HepG2 (cell line): Measurements from ENCODE around the gene KCNQ1OT1. TPM values are rescaled to one million over a fixed set of nuclear protein-coding genes. Genes with fewer than 3 reads are reported as not detected.

Source experiments
- ATAC-seq: fragments of 200-7000 bp; cut with Tn5 transposase; 3 replicates; pipeline ENCODE4 v1.9.1; 2020; ENCODE audit warnings: mild to moderate bottlenecking, moderate library complexity
- BruUV-seq: library from RNA; stranded (reverse); fragments of 400-500 nt; replicated peaks from 2 replicates; lab custom pipeline; 2021; lab: Mats Ljungman, UMichigan
- CTCF ChIA-PET: fragments of 300-600 bp; formaldehyde crosslinking; extraction: SDS; loops from one replicate; lab custom pipeline; 2021; ENCODE audit warnings: low total read pairs, inconsistent platforms, low intra/inter-chr PET ratio; lab: Yijun Ruan, JAX
- POLR2A ChIA-PET: fragments of 350-600 bp; sonication (Branson Sonifier 250); formaldehyde crosslinking; loops from one replicate; lab custom pipeline; 2020; ENCODE audit warnings: antibody characterized with exemption, inconsistent platforms; lab: Yijun Ruan, JAX
- DNase-seq: peaks from one replicate; pipeline ENCODE4 v3.0.0-alpha.2; 2015; ENCODE audit warnings: low spot score
- FAIRE-seq: peaks from 3 replicates; lab custom pipeline; 2011; peaks lifted over from hg19 to GRCh38; lab: Jason Lieb, UNC
- H2AFZ ChIP-seq: one replicate; pipeline ENCODE4 v1.6.1; 2011; ENCODE audit warnings: low read length, inconsistent platforms
- H3K27ac ChIP-seq: fragments of 300-600 bp; 3 replicates; pipeline ENCODE4 v1.8.0; 2011; ENCODE audit warnings: mixed run types, mild to moderate bottlenecking, mixed read lengths, low read length, inconsistent platforms; ENCODE audit not compliant: insufficient read depth; ENCODE audit errors: extremely low read length
- H3K27me3 ChIP-seq, 2 experiments: fragments of 200-600 bp in 1 of 2; 2 replicates in 1 of 2; 3 replicates in 1 of 2; pipeline versions ENCODE4 v1.6.0 to v1.8.0; 2011; ENCODE audit warnings: low read length in 2 of 2, mild to moderate bottlenecking in 2 of 2, moderate library complexity in 2 of 2, inconsistent platforms in 1 of 2; ENCODE audit not compliant: insufficient read depth in 2 of 2, control insufficient read depth in 1 of 2
- H3K36me3 ChIP-seq, 2 experiments: fragments of 200-600 bp in 1 of 2; replicated peaks in 1 of 2; 2 replicates in 1 of 2; 3 replicates in 1 of 2; pipeline versions ENCODE4 v1.5.1 to v1.8.0; 2011; ENCODE audit warnings: low read length in 2 of 2, inconsistent platforms in 1 of 2; ENCODE audit not compliant: insufficient read depth in 2 of 2, control insufficient read depth in 1 of 2
- H3K4me1 ChIP-seq: 2 replicates; pipeline ENCODE4 v1.5.1; 2012; ENCODE audit warnings: low read length, inconsistent platforms; ENCODE audit not compliant: insufficient read depth
- H3K4me2 ChIP-seq: 2 replicates; pipeline ENCODE4 v1.6.0; 2011; ENCODE audit warnings: low read depth, low read length, inconsistent platforms
- H3K4me3 ChIP-seq, 3 experiments: fragments of 200-600 bp in 1 of 3; sonication (generic), shearing (Covaris generic) in 1 of 3; replicated peaks in 1 of 3; 2 replicates each; pipeline ENCODE4 v1.5.1; 2011 to 2016; ENCODE audit warnings: low read length in 3 of 3, inconsistent platforms in 2 of 3, low read depth in 2 of 3, mild to moderate bottlenecking in 2 of 3, control low read depth in 1 of 3, mixed read lengths in 1 of 3; ENCODE audit not compliant: insufficient read depth in 1 of 3
- H3K79me2 ChIP-seq: one replicate; pipeline ENCODE4 v1.6.1; 2011; ENCODE audit warnings: low read length, inconsistent platforms; ENCODE audit not compliant: insufficient read depth
- H3K9ac ChIP-seq: 2 replicates; pipeline ENCODE4 v1.6.0; 2011; ENCODE audit warnings: mild to moderate bottlenecking, low read depth, low read length, inconsistent platforms; ENCODE audit not compliant: insufficient read depth
- H3K9me3 ChIP-seq: 2 replicates; pipeline ENCODE4 v1.5.1; 2012; ENCODE audit warnings: mild to moderate bottlenecking, low read length
- H4K20me1 ChIP-seq: 2 replicates; pipeline ENCODE4 v1.6.0; 2011; ENCODE audit warnings: inconsistent platforms, mild to moderate bottlenecking, low read length, moderate library complexity; ENCODE audit not compliant: insufficient read depth
- ARID2 ChIP-seq: sonication (generic); formaldehyde crosslinking; IDR thresholded peaks from 2 replicates; pipeline ENCODE4 v1.8.1; 2022; ENCODE audit warnings: mild to moderate bottlenecking, missing genetic modification reagents, borderline replicate concordance
- CENPX ChIP-seq: sonication (generic); formaldehyde crosslinking; IDR thresholded peaks from 2 replicates; pipeline ENCODE4 v1.9.0; 2021; ENCODE audit warnings: mild to moderate bottlenecking, missing genetic modification reagents, moderate library complexity
- POLR2G ChIP-seq: fragments of 200-400 bp; formaldehyde crosslinking; IDR thresholded peaks from 2 replicates; pipeline ENCODE4 v1.6.1; 2018; ENCODE audit warnings: mild to moderate bottlenecking, low read depth, low read length, moderate library complexity
- ZFP82 ChIP-seq: sonication (generic); formaldehyde crosslinking; IDR thresholded peaks from 2 replicates; pipeline ENCODE4 v1.5.1; 2020; ENCODE audit warnings: mild to moderate bottlenecking, missing genetic modification reagents, borderline replicate concordance
- ZNF292 ChIP-seq: sonication (generic); formaldehyde crosslinking; IDR thresholded peaks from 2 replicates; pipeline ENCODE4 v1.8.1; 2022; ENCODE audit warnings: mild to moderate bottlenecking, low read depth, missing genetic modification reagents, borderline replicate concordance
- ZNF503 ChIP-seq: sonication (generic); formaldehyde crosslinking; IDR thresholded peaks from 2 replicates; pipeline ENCODE4 v1.4.0; 2020; ENCODE audit warnings: missing genetic modification reagents
- ZNF512B ChIP-seq: sonication (generic); formaldehyde crosslinking; IDR thresholded peaks from 2 replicates; pipeline ENCODE4 v1.5.1; 2020; ENCODE audit warnings: missing genetic modification reagents, mild to moderate bottlenecking, borderline replicate concordance
- WGBS: methylation state at CpG from one replicate; pipeline ENCODE4 v1.1.6; 2017; ENCODE audit warnings: low lambda C conversion rate; 5-methylcytosine and 5-hydroxymethylcytosine counted together
- in situ Hi-C: cut with HindIII; loops from 2 replicates; pipeline ENCODE4 v1.10.0; 2017; ENCODE audit warnings: low pct_unique_long_range_greater_than_20kb; ENCODE audit not compliant: extremely low pct_ligation_motif_present
- intact Hi-C: fragments of 100-400 bp; cut with micrococcal nuclease; formaldehyde crosslinking; loops from one replicate; pipeline ENCODE4 v1.10.0; 2022; ENCODE audit not compliant: unreplicated experiment
- polyA plus RNA-seq, 8 experiments: library from polyadenylated mRNA; depleted of rRNA in 3 of 8; stranded (reverse) in 7 of 8; unstranded in 1 of 8; fragments of >200 nt; fragmentation: Illumina TruSeq in 4 of 8; extraction: Trizol in 4 of 8; gene quantifications; 2 replicates each; pipeline versions ENCODE4 v1.2.1 to v1.2.3, GENCODE V29; 2011 to 2016; ENCODE audit warnings: low read depth in 4 of 8, missing spikeins in 1 of 8, mixed read lengths in 1 of 8; ENCODE audit not compliant: insufficient read depth in 1 of 8
- total RNA-seq, 5 experiments: library from RNA; depleted of rRNA; stranded (reverse); fragments of >200 nt; fragmentation: Illumina TruSeq; extraction: Trizol; gene quantifications; 2 replicates each; pipeline ENCODE4 v1.2.3, GENCODE V29; 2016; ENCODE audit warnings: low read depth in 1 of 5

KCNQ1OT1 gene
- total and polyA plus RNA-seq, 2 of the 13 experiments (the other 11 are each of a cell fraction or from before 2014, with no cell fraction given) = 1.3 to 18.9 TPM

GRCh38 chr11:2694495-2694894 is 5.3 kb downstream of the KCNQ1OT1 start:
- no TSS peak for BruUV-seq
- DNase-seq = no peak
- 36% methylated on average over 7 of the region's 7 CpGs for WGBS
- H3K27me3 ChIP-seq = peaks cover 0 to 3% of the 10 kb centered on the region in 2 experiments; a peak in 1 of 5 replicates
- ChIA-PET POLR2A (interaction anchor here (1.3 to 10.8 kb wide), 4 partner anchors 27 to 161 kb away, joined by 3 to 201 read pairs (median 5); no protein-coding TSS in a partner anchor), CTCF (interaction anchor here (3.9 kb wide), 1 partner anchor 194 kb away, joined by 25 read pairs; no protein-coding TSS in a partner anchor)
- H3K27ac ChIP-seq = peak overlapping the region; percentile 3
- H4K20me1 ChIP-seq = peaks cover 98% of the 10 kb centered on the region
- peaks cover 16 to 68% of the 10 kb centered on the region in 2 experiments for H3K36me3 ChIP-seq
- intact Hi-C loops (loop anchor here (2.0 to 5.0 kb wide), 3 partner anchors 84 to 193 kb away; partner anchors contain the start of gene CDKN1C), in situ Hi-C loops (loop anchor here (5.0 to 10.0 kb wide), 2 partner anchors 203 to 270 kb away; no protein-coding TSS in a partner anchor)
- no peak for ATAC-seq
- peak overlapping the region; percentile 13 to 95 (median 95); a peak in 5 of 6 replicates for H3K4me3 ChIP-seq
- H2AFZ ChIP-seq = no peak overlapping the region
- TF ChIP-seq ZNF503 (CRISPR knock-in tag) (no peak), CENPX (CRISPR knock-in tag) (no peak), ARID2 (0 out of 2 replicates have a peak, but pooled peaks have one; percentile 20), ZFP82 (CRISPR knock-in tag) (no peak), POLR2G (peak; percentile 5; the same call in 1 of the 2 replicates), ZNF512B (CRISPR knock-in tag) (no peak), ZNF292 (no peak)
- peak overlapping the region; percentile 99; the same call in 1 of the 2 replicates for H3K9ac ChIP-seq
- H3K4me1 ChIP-seq = peaks cover 75% of the 10 kb centered on the region
- peaks cover 100% of the 10 kb centered on the region for H3K79me2 ChIP-seq
- FAIRE-seq = no peak
- no peaks in the 10 kb centered on the region for H3K9me3 ChIP-seq
- H3K4me2 ChIP-seq = peak overlapping the region; percentile 78
